HUES6 (cell line): ENCODE results near the gene SPECC1.

ENCODE experiments used
- H3K27ac ChIP-seq: 2 replicates; pipeline ENCODE4 v1.7.0; 2013; ENCODE audit warnings: low read depth, mild to moderate bottlenecking, low read length, inconsistent platforms
- H3K27me3 ChIP-seq: 2 replicates; pipeline ENCODE4 v1.6.1; 2013; ENCODE audit warnings: low read length; ENCODE audit not compliant: control insufficient read depth, insufficient read depth
- H3K36me3 ChIP-seq: 2 replicates; pipeline ENCODE4 v1.6.1; 2013; ENCODE audit warnings: low read length; ENCODE audit not compliant: control insufficient read depth, insufficient read depth
- H3K4me1 ChIP-seq: 2 replicates; pipeline ENCODE4 v1.6.1; 2013; ENCODE audit warnings: low read length; ENCODE audit not compliant: control insufficient read depth, insufficient read depth
- H3K4me3 ChIP-seq: 2 replicates; pipeline ENCODE4 v1.5.1; 2013; ENCODE audit warnings: low read depth, low read length
- H3K9ac ChIP-seq: one replicate; pipeline ENCODE4 v1.6.1; 2013; ENCODE audit warnings: mild to moderate bottlenecking, low read length
- H3K9me3 ChIP-seq: 2 replicates; pipeline ENCODE4 v1.6.1; 2013; ENCODE audit warnings: low read depth, low read length; ENCODE audit not compliant: control insufficient read depth, insufficient read depth

The SPECC1 gene

GRCh38 chr17:20203761-20204263 lies 194.7 kb downstream of the SPECC1 start:
- no peak overlapping the region for H3K27ac ChIP-seq
- H3K36me3 ChIP-seq, result peaks cover 12% of the 10 kb centered on the region
- no peak overlapping the region for H3K9ac ChIP-seq
- H3K4me1 ChIP-seq, result peaks cover 47% of the 10 kb centered on the region
- H3K9me3 ChIP-seq, result 0 out of 2 replicates have a peak, but pooled peaks cover under 1% of the 10 kb centered on the region
- no peak overlapping the region for H3K4me3 ChIP-seq
- no peaks in the 10 kb centered on the region for H3K27me3 ChIP-seq

GRCh38 chr17:20205609-20206008 lies 196.4 kb downstream of the SPECC1 start:
- Histone ChIP-seq H3K36me3 (peaks cover 16% of the 10 kb centered on the region), H3K9ac (no peak overlapping the region), H3K27ac (no peak overlapping the region), H3K4me3 (no peak overlapping the region), H3K27me3 (no peaks in the 10 kb centered on the region), H3K4me1 (peaks cover 42% of the 10 kb centered on the region), H3K9me3 (no peaks in the 10 kb centered on the region)

- no peaks in the 10 kb centered on the region for H3K27me3 ChIP-seq
- H3K36me3 ChIP-seq, result peaks cover 18% of the 10 kb centered on the region
- H3K4me1 ChIP-seq, result peaks cover 39% of the 10 kb centered on the region
- H3K27ac ChIP-seq, result no peak overlapping the region
- H3K9ac ChIP-seq, result no peak overlapping the region
- H3K9me3 ChIP-seq, result no peaks in the 10 kb centered on the region
- H3K4me3 ChIP-seq, result no peak overlapping the region
Observed at GRCh38 chr17:20206068-20206467, 196.9 kb downstream of the SPECC1 start.

GRCh38 chr17:20206591-20206990 lies 197.4 kb downstream of the SPECC1 start:
- H3K27ac ChIP-seq, result no peak overlapping the region
- H3K9ac ChIP-seq, result no peak overlapping the region
- no peak overlapping the region for H3K4me3 ChIP-seq
- 0 out of 2 replicates have a peak, but pooled peaks cover under 1% of the 10 kb centered on the region for H3K9me3 ChIP-seq
- no peaks in the 10 kb centered on the region for H3K27me3 ChIP-seq
- H3K36me3 ChIP-seq, result peaks cover 23% of the 10 kb centered on the region
- peaks cover 34% of the 10 kb centered on the region for H3K4me1 ChIP-seq

GRCh38 chr17:20207262-20207985 lies 198.3 kb downstream of the SPECC1 start:
- Histone ChIP-seq H3K4me1 (peaks cover 25% of the 10 kb centered on the region), H3K36me3 (peaks cover 30% of the 10 kb centered on the region), H3K9ac (no peak overlapping the region), H3K27ac (no peak overlapping the region), H3K27me3 (no peaks in the 10 kb centered on the region), H3K4me3 (no peak overlapping the region), H3K9me3 (peaks cover 8% of the 10 kb centered on the region)

- Histone ChIP-seq H3K9ac (no peak overlapping the region), H3K36me3 (peaks cover 30% of the 10 kb centered on the region), H3K27ac (no peak overlapping the region), H3K4me3 (no peak overlapping the region), H3K9me3 (peaks cover 9% of the 10 kb centered on the region), H3K27me3 (no peaks in the 10 kb centered on the region), H3K4me1 (peaks cover 16% of the 10 kb centered on the region)
Observed at GRCh38 chr17:20208717-20209116, 199.6 kb downstream of the SPECC1 start.

GRCh38 chr17:20210180-20210579 lies 201.0 kb downstream of the SPECC1 start:
- Histone ChIP-seq H3K4me1 (peaks cover 17% of the 10 kb centered on the region), H3K36me3 (peaks cover 18% of the 10 kb centered on the region)

GRCh38 chr17:20210614-20211013 lies 201.5 kb downstream of the SPECC1 start:
- no peak overlapping the region for H3K9ac ChIP-seq
- H3K36me3 ChIP-seq, result peaks cover 18% of the 10 kb centered on the region
- peaks cover 9% of the 10 kb centered on the region for H3K9me3 ChIP-seq
- H3K4me1 ChIP-seq, result peaks cover 16% of the 10 kb centered on the region
- no peak overlapping the region for H3K27ac ChIP-seq
- H3K27me3 ChIP-seq, result no peaks in the 10 kb centered on the region
- no peak overlapping the region for H3K4me3 ChIP-seq

More at GRCh38 chr17:20210180-20210579, 201.0 kb downstream of the SPECC1 start:
- Histone ChIP-seq H3K9me3 (peaks cover 9% of the 10 kb centered on the region), H3K27me3 (no peaks in the 10 kb centered on the region), H3K4me3 (no peak overlapping the region), H3K27ac (no peak overlapping the region), H3K9ac (no peak overlapping the region)

GRCh38 chr17:20211246-20211645 lies 202.1 kb downstream of the SPECC1 start:
- Histone ChIP-seq H3K9me3 (peaks cover 9% of the 10 kb centered on the region), H3K36me3 (peaks cover 18% of the 10 kb centered on the region), H3K27ac (no peak overlapping the region; the same call in 1 of the 2 replicates), H3K4me3 (no peak overlapping the region), H3K9ac (no peak overlapping the region), H3K27me3 (no peaks in the 10 kb centered on the region), H3K4me1 (peaks cover 16% of the 10 kb centered on the region)

- no peaks in the 10 kb centered on the region for H3K27me3 ChIP-seq
- peaks cover 18% of the 10 kb centered on the region for H3K36me3 ChIP-seq
- peaks cover 9% of the 10 kb centered on the region for H3K9me3 ChIP-seq
- H3K9ac ChIP-seq, result no peak overlapping the region
- no peak overlapping the region for H3K27ac ChIP-seq
- peaks cover 31% of the 10 kb centered on the region for H3K4me1 ChIP-seq
- H3K4me3 ChIP-seq, result no peak overlapping the region
Observed at GRCh38 chr17:20213449-20213848, 204.3 kb downstream of the SPECC1 start.

- no peak overlapping the region for H3K4me3 ChIP-seq
- no peak overlapping the region for H3K27ac ChIP-seq
- H3K27me3 ChIP-seq, result no peaks in the 10 kb centered on the region
- H3K4me1 ChIP-seq, result peaks cover 31% of the 10 kb centered on the region
- peaks cover 9% of the 10 kb centered on the region for H3K9me3 ChIP-seq
- H3K9ac ChIP-seq, result no peak overlapping the region
- H3K36me3 ChIP-seq, result peaks cover 18% of the 10 kb centered on the region
Observed at GRCh38 chr17:20214794-20215193, 205.6 kb downstream of the SPECC1 start.
